ENCODE data around the gene DOK7. TPM values are rescaled to one million over a fixed set of nuclear protein-coding genes. Genes with fewer than 3 reads are reported as not detected.

DOK7 gene
- total RNA-seq, 2 experiments from 2014 or later: not detected

- DNase-seq (no peak), ATAC-seq (no peak)
- POLR2A ChIA-PET: no interaction called here
- CTCF ChIA-PET: no interaction called here
- Mint-ChIP-seq H3K4me1 (ENCODE audit: low read depth) (no peaks in the 10 kb centered on the region), H3K9me3 (no peaks in the 10 kb centered on the region), H3K4me3 (no peak overlapping the region), H3K27me3 (peaks cover 10% of the 10 kb centered on the region), H3K27ac (no peak overlapping the region), H3K36me3 (ENCODE audit: low read depth) (no peaks in the 10 kb centered on the region)
- TF ChIP-seq CTCF (IDR thresholded peaks at IDR 0.05): no peak
- intact Hi-C loops (cut with micrococcal nuclease): no loop called here
Measured at GRCh38 chr4:3463556-3464348, 646 bp downstream of the DOK7 start.

- H3K27ac Mint-ChIP-seq: no peak overlapping the region
- no peaks in the 10 kb centered on the region for H3K4me1 Mint-ChIP-seq (ENCODE audit: low read depth)
- intact Hi-C loops (cut with micrococcal nuclease): no loop called here
- ChIA-PET POLR2A (no interaction called here), CTCF (no interaction called here)
- H3K27me3 Mint-ChIP-seq: peaks cover 10% of the 10 kb centered on the region
- no peak overlapping the region for H3K4me3 Mint-ChIP-seq
- ATAC-seq: no peak
- TF ChIP-seq CTCF (IDR thresholded peaks at IDR 0.05): no peak
- H3K36me3 Mint-ChIP-seq (ENCODE audit: low read depth): no peaks in the 10 kb centered on the region
- DNase-seq: no peak
- no peaks in the 10 kb centered on the region for H3K9me3 Mint-ChIP-seq
Measured at GRCh38 chr4:3464349-3464905, 1.3 kb downstream of the DOK7 start.

GRCh38 chr4:3464911-3465697, 2.0 kb downstream of the DOK7 start:
- intact Hi-C loops (cut with micrococcal nuclease): no loop called here
- ATAC-seq (no peak), DNase-seq (no peak)
- Mint-ChIP-seq H3K4me3 (no peak overlapping the region), H3K27ac (no peak overlapping the region), H3K4me1 (ENCODE audit: low read depth) (no peaks in the 10 kb centered on the region), H3K9me3 (no peaks in the 10 kb centered on the region), H3K27me3 (peaks cover 9% of the 10 kb centered on the region), H3K36me3 (ENCODE audit: low read depth) (no peaks in the 10 kb centered on the region)
- ChIA-PET CTCF (no interaction called here), POLR2A (no interaction called here)
- no peak for TF ChIP-seq CTCF (IDR thresholded peaks at IDR 0.05)

- ATAC-seq (no peak), DNase-seq (no peak)
- no peak for TF ChIP-seq CTCF (IDR thresholded peaks at IDR 0.05)
- ChIA-PET CTCF (no interaction called here), POLR2A (no interaction called here)
- intact Hi-C loops (cut with micrococcal nuclease): no loop called here
- Mint-ChIP-seq H3K4me3 (no peak overlapping the region), H3K36me3 (ENCODE audit: low read depth) (no peaks in the 10 kb centered on the region), H3K9me3 (no peaks in the 10 kb centered on the region), H3K4me1 (ENCODE audit: low read depth) (no peaks in the 10 kb centered on the region), H3K27me3 (peaks cover 8% of the 10 kb centered on the region), H3K27ac (no peak overlapping the region)
Measured at GRCh38 chr4:3465698-3466671, 2.9 kb downstream of the DOK7 start.
